Measurements from ENCODE around the gene REV1. TPM values are rescaled to one million over a fixed set of nuclear protein-coding genes. Genes with fewer than 3 reads are reported as not detected.

Gene REV1
- total and polyA plus RNA-seq, 2 donors (not counting 3 experiments of a cell fraction or from before 2014, with no cell fraction given) = 16.6 to 50.3 TPM

- dilution Hi-C loops (cut with MboI; ENCODE audit: extremely low pct_ligation_motif_present, low sequenced_read_pairs) = no loop called here
- ChIA-PET POLR2A (no interaction called here), CTCF (no interaction called here)
Observed at GRCh38 chr2:99522157-99522556, 32.3 kb upstream of the REV1 start.

More at GRCh38 chr2:99522157-99522556, 32.3 kb upstream of the REV1 start:
- no TSS peak for BruUV-seq (replicated peaks)
- no peak for FAIRE-seq
- TF ChIP-seq MYC (IDR thresholded peaks at IDR 0.05; ENCODE audit: low read depth, low read length) = no peak
- TF ChIP-seq MAX (IDR thresholded peaks at IDR 0.05; ENCODE audit: insufficient read depth, insufficient read length) = no peak
- no peak for TF ChIP-seq FOS (IDR thresholded peaks at IDR 0.05; ENCODE audit: borderline replicate concordance, insufficient read depth, low read length)
- no peak for TF ChIP-seq POLR2AphosphoS5 (IDR thresholded peaks at IDR 0.05; ENCODE audit: insufficient read depth, low read depth, low read length)
- TF ChIP-seq, protein P1, sequence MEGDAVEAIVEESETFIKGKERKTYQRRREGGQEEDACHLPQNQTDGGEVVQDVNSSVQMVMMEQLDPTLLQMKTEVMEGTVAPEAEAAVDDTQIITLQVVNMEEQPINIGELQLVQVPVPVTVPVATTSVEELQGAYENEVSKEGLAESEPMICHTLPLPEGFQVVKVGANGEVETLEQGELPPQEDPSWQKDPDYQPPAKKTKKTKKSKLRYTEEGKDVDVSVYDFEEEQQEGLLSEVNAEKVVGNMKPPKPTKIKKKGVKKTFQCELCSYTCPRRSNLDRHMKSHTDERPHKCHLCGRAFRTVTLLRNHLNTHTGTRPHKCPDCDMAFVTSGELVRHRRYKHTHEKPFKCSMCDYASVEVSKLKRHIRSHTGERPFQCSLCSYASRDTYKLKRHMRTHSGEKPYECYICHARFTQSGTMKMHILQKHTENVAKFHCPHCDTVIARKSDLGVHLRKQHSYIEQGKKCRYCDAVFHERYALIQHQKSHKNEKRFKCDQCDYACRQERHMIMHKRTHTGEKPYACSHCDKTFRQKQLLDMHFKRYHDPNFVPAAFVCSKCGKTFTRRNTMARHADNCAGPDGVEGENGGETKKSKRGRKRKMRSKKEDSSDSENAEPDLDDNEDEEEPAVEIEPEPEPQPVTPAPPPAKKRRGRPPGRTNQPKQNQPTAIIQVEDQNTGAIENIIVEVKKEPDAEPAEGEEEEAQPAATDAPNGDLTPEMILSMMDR (IDR thresholded peaks at IDR 0.05; ENCODE audit: extremely low read depth in 1 of 2, insufficient read depth in 1 of 2, low read depth in 1 of 2, low read length in 2 of 2) = no peak
- no peak for TF ChIP-seq GATA2 (IDR thresholded peaks at IDR 0.05; ENCODE audit: insufficient read depth, insufficient read length, low read depth, low read length)
- TF ChIP-seq EZH2 (IDR thresholded peaks at IDR 0.05; ENCODE audit: borderline replicate concordance, low read depth, low read length, severe bottlenecking) = no peak
- no peak for TF ChIP-seq JUN (IDR thresholded peaks at IDR 0.05; ENCODE audit: borderline replicate concordance, insufficient read depth, insufficient read length, low read depth)
- TF ChIP-seq POLR2A (IDR thresholded peaks at IDR 0.05; ENCODE audit: low read depth, low read length) = no peak
- H4K20me1 ChIP-seq (replicated peaks; ENCODE audit: control insufficient read depth, extremely low read depth, insufficient read depth, low read length) = no peaks in the 10 kb centered on the region
- H3K9ac ChIP-seq (replicated peaks; ENCODE audit: extremely low read depth, insufficient read depth, low read length) = no peak overlapping the region
- no peak overlapping the region for H3K27ac ChIP-seq (ENCODE audit: insufficient read depth, low read depth, low read length)
- intact Hi-C loops (cut with micrococcal nuclease) = no loop called here
- no peaks in the 10 kb centered on the region for H3K9me1 ChIP-seq (replicated peaks; ENCODE audit: control insufficient read depth, extremely low read depth, insufficient read depth, low read length)
- no peak overlapping the region for H3K4me3 ChIP-seq (replicated peaks in 1 of 3; ENCODE audit: insufficient read depth in 1 of 3, low read depth in 1 of 3, low read length in 3 of 3)
- no peak for DNase-seq (ENCODE audit: low read depth, low spot score)
- no peaks in the 10 kb centered on the region for H3K79me2 ChIP-seq (ENCODE audit: control insufficient read depth, insufficient read depth, low read length)
- no peak overlapping the region for H2AFZ ChIP-seq (ENCODE audit: low read depth, low read length)
- peaks cover 0 to 5% of the 10 kb centered on the region in 2 experiments for H3K27me3 ChIP-seq (ENCODE audit: control insufficient read depth in 2 of 2, insufficient read depth in 2 of 2, low read length in 2 of 2)
- no peaks in the 10 kb centered on the region for H3K36me3 ChIP-seq (ENCODE audit: control insufficient read depth in 2 of 2, extremely low read depth in 1 of 2, insufficient read depth in 2 of 2, low read length in 2 of 2)
- H3K4me1 ChIP-seq (ENCODE audit: control insufficient read depth, extremely low read depth, insufficient read depth, low read length) = no peaks in the 10 kb centered on the region
- no peak overlapping the region for H3K4me2 ChIP-seq (ENCODE audit: insufficient read depth, low read length)
- H3K9me3 ChIP-seq (replicated peaks; ENCODE audit: control insufficient read depth, insufficient read depth, low read length) = no peaks in the 10 kb centered on the region
